Measurements from ENCODE around the gene ATP2C1.

ATP2C1 gene

GRCh38 chr3:130892759-130893375, 1.0 kb upstream of the ATP2C1 start:
- Histone ChIP-seq H3K4me3 (ENCODE audit: low read depth in 1 of 2, low read length in 1 of 2) (peak overlapping the region; percentile 92 to 96), H3K27ac (peak overlapping the region; percentile 94), H3K27me3 (no peaks in the 10 kb centered on the region), H3K9me3 (no peaks in the 10 kb centered on the region), H3K4me1 (ENCODE audit: control insufficient read depth in 1 of 2, insufficient read depth in 1 of 2, low read depth in 1 of 2, low read length in 1 of 2) (peaks cover 19 to 26% of the 10 kb centered on the region in 2 experiments), H3K36me3 (no peaks in the 10 kb centered on the region)
- TF ChIP-seq CTCF (IDR thresholded peaks at IDR 0.05) = peak; percentile 67

- Histone ChIP-seq H3K4me1 (ENCODE audit: control insufficient read depth in 1 of 2, insufficient read depth in 1 of 2, low read depth in 1 of 2, low read length in 1 of 2) (peaks cover 19 to 26% of the 10 kb centered on the region in 2 experiments), H3K4me3 (ENCODE audit: low read depth in 1 of 2, low read length in 1 of 2) (peak overlapping the region; percentile 92 to 96), H3K9me3 (no peaks in the 10 kb centered on the region), H3K36me3 (no peaks in the 10 kb centered on the region), H3K27me3 (no peaks in the 10 kb centered on the region), H3K27ac (peak overlapping the region; percentile 94)
- no peak for TF ChIP-seq CTCF (IDR thresholded peaks at IDR 0.05)
These were observed 474 bp downstream of the ATP2C1 start for GRCh38 chr3:130894130-130894985.

- no peaks in the 10 kb centered on the region for H3K27me3 ChIP-seq
- no peaks in the 10 kb centered on the region for H3K9me3 ChIP-seq
- no peak for TF ChIP-seq CTCF (IDR thresholded peaks at IDR 0.05)
- peak overlapping the region; percentile 92 to 96 for H3K4me3 ChIP-seq (ENCODE audit: low read depth in 1 of 2, low read length in 1 of 2)
- H3K4me1 ChIP-seq (ENCODE audit: control insufficient read depth in 1 of 2, insufficient read depth in 1 of 2, low read depth in 1 of 2, low read length in 1 of 2) = peaks cover 19 to 26% of the 10 kb centered on the region in 2 experiments
- H3K36me3 ChIP-seq = no peaks in the 10 kb centered on the region
- peak overlapping the region; percentile 94 for H3K27ac ChIP-seq
These were observed 1.0 kb downstream of the ATP2C1 start for GRCh38 chr3:130894986-130895280.

GRCh38 chr3:130895690-130896488, 2.0 kb downstream of the ATP2C1 start:
- H3K4me3 ChIP-seq (ENCODE audit: low read depth in 1 of 2, low read length in 1 of 2) = no peak overlapping the region
- no peaks in the 10 kb centered on the region for H3K27me3 ChIP-seq
- peaks cover 19 to 26% of the 10 kb centered on the region in 2 experiments for H3K4me1 ChIP-seq (ENCODE audit: control insufficient read depth in 1 of 2, insufficient read depth in 1 of 2, low read depth in 1 of 2, low read length in 1 of 2)
- H3K36me3 ChIP-seq = no peaks in the 10 kb centered on the region
- no peaks in the 10 kb centered on the region for H3K9me3 ChIP-seq
- no peak for TF ChIP-seq CTCF (IDR thresholded peaks at IDR 0.05)
- H3K27ac ChIP-seq = no peak overlapping the region

GRCh38 chr3:130897316-130897715, 3.4 kb downstream of the ATP2C1 start:
- no peak overlapping the region for H3K27ac ChIP-seq
- TF ChIP-seq CTCF (IDR thresholded peaks at IDR 0.05) = no peak
- no peaks in the 10 kb centered on the region for H3K27me3 ChIP-seq
- H3K36me3 ChIP-seq = no peaks in the 10 kb centered on the region
- H3K4me3 ChIP-seq (ENCODE audit: low read depth in 1 of 2, low read length in 1 of 2) = no peak overlapping the region
- H3K9me3 ChIP-seq = no peaks in the 10 kb centered on the region
- peaks cover 26 to 35% of the 10 kb centered on the region in 2 experiments for H3K4me1 ChIP-seq (ENCODE audit: control insufficient read depth in 1 of 2, insufficient read depth in 1 of 2, low read depth in 1 of 2, low read length in 1 of 2)

Measured in neutrophil (primary cell).